ENCODE results near the gene NAA15. TPM values are rescaled to one million over a fixed set of nuclear protein-coding genes. Genes with fewer than 3 reads are reported as not detected.

The NAA15 gene
- total and polyA plus RNA-seq, 2 of the 8 experiments (the other 6 are each of a cell fraction or from before 2014, with no cell fraction given), result 9.7 to 124 TPM

GRCh38 chr4:139454111-139455045 is 153.1 kb downstream of the NAA15 start, which contains the start of gene RAB33B:
Gene RAB33B (plus strand): TSS chr4:139454121. CDS start chr4:139454196, 75 bp downstream.
- ChIA-PET POLR2A (ENCODE audit: partially characterized antibody) (interaction anchor here (1.4 to 2.8 kb wide), 4 partner anchors 8 to 57 kb away, joined by 4 to 21 read pairs (median 10); no protein-coding TSS in a partner anchor), CTCF (ENCODE audit: partially characterized antibody) (interaction anchor here (0.6 kb wide), 1 partner anchor 263 kb away, joined by 3 read pairs; no protein-coding TSS in a partner anchor)

More at GRCh38 chr4:139454111-139455045, 153.1 kb downstream of the NAA15 start, which contains the start of gene RAB33B:
- peak within 1 kb of the TSS; percentile 1; the same call in 1 of the 2 replicates for H2BK12ac ChIP-seq (ENCODE audit: low read depth, low read length)
- peak within 1 kb of the TSS; percentile 70 for H4K91ac ChIP-seq (replicated peaks; ENCODE audit: insufficient read length, low read length)
- peak in 1 of 2 experiments; percentile 70; a peak in 2 of 4 replicates for TF ChIP-seq SIN3A (conservative IDR thresholded peaks at IDR 0.05 in 1 of 2, IDR thresholded peaks at IDR 0.05 in 1 of 2; ENCODE audit: low read depth in 1 of 2, low read length in 2 of 2)
- TF ChIP-seq SAP30 (IDR thresholded peaks at IDR 0.05; ENCODE audit: insufficient read depth, insufficient replicate concordance, low read length), result peak; percentile 95
- TF ChIP-seq RAD21 (IDR thresholded peaks at IDR 0.05 in 1 of 2, conservative IDR thresholded peaks at IDR 0.05 in 1 of 2; ENCODE audit: low read depth in 2 of 2, low read length in 2 of 2), result 0 out of 4 replicates have a peak, but pooled peaks of 1 of the 2 experiments have one; percentile 8
- TF ChIP-seq BACH1 (IDR thresholded peaks at IDR 0.05; ENCODE audit: low read length), result peak; percentile 42; the same call in 1 of the 2 replicates
- no peak for TF ChIP-seq MAFK (IDR thresholded peaks at IDR 0.05; ENCODE audit: low read depth, low read length)
- TF ChIP-seq CEBPB (IDR thresholded peaks at IDR 0.05; ENCODE audit: low read depth, low read length), result peak; percentile 86
- TF ChIP-seq ASH2L (IDR thresholded peaks at IDR 0.05; ENCODE audit: low read length), result peak; percentile 30
- TF ChIP-seq KDM4A (IDR thresholded peaks at IDR 0.05; ENCODE audit: low read depth, low read length, severe bottlenecking), result peak; percentile 17
- no peak for TF ChIP-seq YY1 (IDR thresholded peaks at IDR 0.05; ENCODE audit: low read depth, low read length)
- H3K27me3 ChIP-seq (replicated peaks in 1 of 4; ENCODE audit: control insufficient read depth in 3 of 4, extremely low read depth in 1 of 4, insufficient read depth in 3 of 4, low read length in 3 of 4), result no peaks in the 10 kb centered on the region
- H3K36me3 ChIP-seq (ENCODE audit: control insufficient read depth in 2 of 4, insufficient read depth in 4 of 4, low read length in 3 of 4), result no peaks in the 10 kb centered on the region
- FAIRE-seq (no peak), DNase-seq (ENCODE audit: low read depth in 1 of 2, low spot score in 2 of 2) (no peak)
- no peak within 1 kb of the TSS for H3K23ac ChIP-seq (ENCODE audit: insufficient read length)
- no peak within 1 kb of the TSS for H2AK5ac ChIP-seq (ENCODE audit: low read depth, low read length)
- H3K9ac ChIP-seq (replicated peaks in 1 of 4; ENCODE audit: extremely low read depth in 1 of 4, low read depth in 3 of 4, low read length in 3 of 4), result peak within 1 kb of the TSS; percentile 77 to 93 (median 83)
- H3K23me2 ChIP-seq (ENCODE audit: low read depth, low read length), result peaks cover 8% of the 10 kb centered on the region
- peak within 1 kb of the TSS; percentile 83 for H3K27ac ChIP-seq (ENCODE audit: low read depth, low read length)
- H3K4me3 ChIP-seq (ENCODE audit: extremely low read depth in 1 of 4, insufficient read depth in 2 of 4, low read depth in 3 of 4, low read length in 4 of 4), result peak within 1 kb of the TSS; percentile 67 to 96 (median 84)
- H3K4me2 ChIP-seq (ENCODE audit: insufficient read depth in 1 of 2, low read depth in 2 of 2, low read length in 2 of 2), result peak within 1 kb of the TSS; percentile 86 to 92
- peaks cover 2 to 16% (median 3%) of the 10 kb centered on the region in 4 experiments; a peak in 5 of 7 replicates for H3K4me1 ChIP-seq (replicated peaks in 1 of 4; ENCODE audit: control insufficient read depth in 3 of 4, insufficient read depth in 4 of 4, low read length in 3 of 4)
- peak within 1 kb of the TSS; percentile 74 for H2AFZ ChIP-seq (ENCODE audit: low read length)
- peak within 1 kb of the TSS; percentile 32 for H3K4ac ChIP-seq (replicated peaks; ENCODE audit: insufficient read length, low read depth, low read length)
- peak within 1 kb of the TSS; percentile 96 for H3K18ac ChIP-seq (ENCODE audit: extremely low read depth, low read length)
- 4% methylated on average over 46 of the region's 46 CpGs; no CpG with 5 or more reads in 1 of the 2 experiments for WGBS, 2 experiments (ENCODE audit: extremely low coverage in 1 of 2, insufficient coverage in 1 of 2, insufficient read length in 1 of 2, insufficient replicate concordance in 2 of 2, low coverage in 1 of 2, low lambda C conversion rate in 2 of 2, missing lambda C conversion rate in 1 of 2)
- H3K9me3 ChIP-seq (ENCODE audit: insufficient read depth in 2 of 2, low read depth in 1 of 2, low read length in 1 of 2), result no peaks in the 10 kb centered on the region
- H4K5ac ChIP-seq (ENCODE audit: insufficient read length, low read depth, low read length), result peak within 1 kb of the TSS; percentile 88
- peak within 1 kb of the TSS; percentile 96 for H4K8ac ChIP-seq (ENCODE audit: extremely low read depth, insufficient read depth, low read length)
- H4K20me1 ChIP-seq (replicated peaks in 1 of 2; ENCODE audit: control insufficient read depth in 1 of 2, insufficient read depth in 2 of 2, low read length in 2 of 2), result peaks cover 0 to 1% of the 10 kb centered on the region in 2 experiments
- H2BK20ac ChIP-seq (ENCODE audit: low read length), result no peak within 1 kb of the TSS
- H3K79me1 ChIP-seq (ENCODE audit: low read depth, low read length), result peaks cover 2% of the 10 kb centered on the region; the same call in 1 of the 2 replicates
- H2BK5ac ChIP-seq (ENCODE audit: low read depth, low read length), result peak within 1 kb of the TSS; percentile 90
- peak within 1 kb of the TSS; percentile 80 for H3K56ac ChIP-seq (replicated peaks; ENCODE audit: insufficient read length, low read depth, low read length)
- H2BK120ac ChIP-seq (replicated peaks; ENCODE audit: low read depth, low read length), result no peak within 1 kb of the TSS
- H3K14ac ChIP-seq (ENCODE audit: insufficient read length), result peak within 1 kb of the TSS; percentile 43
- H2BK15ac ChIP-seq (ENCODE audit: low read length), result peak within 1 kb of the TSS; percentile 25; the same call in 1 of the 2 replicates
- H3K79me2 ChIP-seq (ENCODE audit: control insufficient read depth in 1 of 2, insufficient read depth in 2 of 2, low read length in 2 of 2), result peaks cover 3 to 59% of the 10 kb centered on the region in 2 experiments; a peak in 3 of 4 replicates

Measured in H1 (cell line).